Measurements from ENCODE around the gene SH3BP1.

The SH3BP1 gene

GRCh38 chr22:37616201-37617083 lies 23.0 kb upstream of the SH3BP1 start:
- no peak for DNase-seq

GRCh38 chr22:37617431-37617830 lies 22.0 kb upstream of the SH3BP1 start:
- DNase-seq, result no peak

GRCh38 chr22:37618072-37618656 lies 21.3 kb upstream of the SH3BP1 start:
- no peak for DNase-seq

- no peak for DNase-seq
These were observed 20.8 kb upstream of the SH3BP1 start for GRCh38 chr22:37618674-37619073.

- DNase-seq, result no peak
These were observed 19.5 kb upstream of the SH3BP1 start for GRCh38 chr22:37619991-37620390.

GRCh38 chr22:37621352-37621860 lies 18.1 kb upstream of the SH3BP1 start:
- no peak for DNase-seq

GRCh38 chr22:37623075-37624016 lies 16.1 kb upstream of the SH3BP1 start:
- no peak for DNase-seq

- DNase-seq, result no peak
These were observed 15.5 kb upstream of the SH3BP1 start for GRCh38 chr22:37624017-37624365.

GRCh38 chr22:37624876-37625275 lies 14.6 kb upstream of the SH3BP1 start:
- DNase-seq, result no peak

- no peak for DNase-seq
These were observed 13.7 kb upstream of the SH3BP1 start for GRCh38 chr22:37625737-37626136.

DNA sequence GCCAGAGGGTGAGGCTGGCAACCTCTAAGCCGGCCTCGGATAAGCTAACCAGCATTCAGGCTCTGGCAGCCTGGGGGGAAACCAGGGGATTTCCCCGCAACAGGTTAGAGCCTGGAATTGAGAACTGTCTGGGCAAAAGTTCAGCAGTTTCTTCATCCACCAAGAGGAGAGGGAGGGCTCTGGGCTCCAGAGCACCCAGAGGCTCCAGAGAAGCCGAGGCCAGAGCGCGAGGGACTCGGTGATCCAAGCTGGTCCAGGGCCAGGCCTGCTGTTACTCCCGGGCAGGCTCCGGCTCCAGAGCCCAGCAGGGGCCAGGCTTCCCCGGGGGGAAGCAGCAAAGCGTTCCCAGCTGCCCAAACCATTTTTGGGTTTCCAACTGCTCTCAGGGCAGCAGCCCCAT lies 13.3 kb upstream of the SH3BP1 start:
- DNase-seq, result no peak

DNA sequence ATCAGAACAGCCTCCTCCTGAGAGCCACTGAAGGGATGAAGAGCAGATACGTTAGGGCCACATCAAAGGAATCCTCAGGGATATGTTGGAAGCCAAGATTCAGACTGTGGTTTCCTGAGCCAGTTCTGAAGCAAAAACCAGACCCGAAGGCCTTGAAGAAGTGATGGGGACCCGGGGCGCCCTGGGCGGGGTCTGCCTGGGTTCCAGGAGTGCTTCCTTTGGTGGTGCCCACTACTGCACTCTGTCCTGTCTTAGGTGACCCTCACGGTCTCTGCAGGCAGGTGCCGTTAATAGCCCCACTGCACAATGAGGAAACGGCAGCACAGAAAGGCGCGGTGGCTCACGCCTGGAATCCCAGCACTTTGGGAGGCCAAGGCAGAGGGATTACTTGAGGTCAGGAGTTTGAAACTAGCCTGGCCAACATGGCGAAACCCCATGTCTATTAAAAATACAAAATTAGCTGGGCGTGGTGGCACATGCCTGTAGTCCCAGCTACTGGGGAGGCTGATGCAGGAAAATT lies 12.9 kb upstream of the SH3BP1 start:
- no peak for DNase-seq

- no peak for DNase-seq
These were observed 12.3 kb upstream of the SH3BP1 start for GRCh38 chr22:37627121-37627520.

DNA sequence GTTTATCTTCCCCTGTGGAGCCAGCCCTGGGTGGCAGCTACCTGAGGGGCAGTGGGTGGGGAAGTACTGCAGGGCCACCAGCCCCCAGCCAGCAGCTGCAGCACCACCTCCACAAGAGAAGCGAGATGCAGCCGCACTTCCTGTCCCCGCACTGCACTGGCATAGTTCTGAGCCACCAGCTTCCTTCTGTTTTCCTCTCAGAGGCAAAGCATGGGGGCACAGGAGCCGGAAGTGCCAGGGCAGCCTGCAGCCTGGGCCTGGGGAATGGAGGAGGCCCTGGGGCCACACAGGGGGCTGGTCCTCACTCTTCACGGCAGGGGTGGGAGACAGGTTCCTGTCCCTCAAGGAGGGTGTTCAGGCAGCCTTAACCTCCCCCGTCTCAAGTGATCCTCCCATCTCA lies 11.9 kb upstream of the SH3BP1 start:
- no peak for DNase-seq

DNA sequence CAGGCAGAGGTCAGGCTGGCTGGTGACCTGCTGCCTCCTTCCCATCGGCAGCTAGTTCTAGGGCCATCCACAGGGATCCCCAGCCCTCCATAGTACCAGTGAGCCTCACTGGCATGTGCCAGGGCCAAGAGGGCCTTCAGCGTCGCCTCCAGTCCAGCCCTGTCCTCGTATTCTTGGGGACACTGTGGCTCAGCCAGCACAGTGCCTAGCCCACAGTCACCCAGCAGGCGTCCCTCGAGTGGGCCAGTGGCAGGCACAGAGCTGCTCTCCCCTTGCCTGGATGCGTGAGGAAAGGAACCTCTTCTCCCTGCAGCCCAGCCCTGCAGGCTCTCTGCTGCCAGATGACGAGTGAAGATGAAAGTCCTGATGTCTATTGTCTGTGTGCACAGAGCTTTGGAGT lies 10.6 kb upstream of the SH3BP1 start:
- no peak for DNase-seq

- no peak for DNase-seq
These were observed 9.5 kb upstream of the SH3BP1 start for GRCh38 chr22:37629928-37630327.

DNA sequence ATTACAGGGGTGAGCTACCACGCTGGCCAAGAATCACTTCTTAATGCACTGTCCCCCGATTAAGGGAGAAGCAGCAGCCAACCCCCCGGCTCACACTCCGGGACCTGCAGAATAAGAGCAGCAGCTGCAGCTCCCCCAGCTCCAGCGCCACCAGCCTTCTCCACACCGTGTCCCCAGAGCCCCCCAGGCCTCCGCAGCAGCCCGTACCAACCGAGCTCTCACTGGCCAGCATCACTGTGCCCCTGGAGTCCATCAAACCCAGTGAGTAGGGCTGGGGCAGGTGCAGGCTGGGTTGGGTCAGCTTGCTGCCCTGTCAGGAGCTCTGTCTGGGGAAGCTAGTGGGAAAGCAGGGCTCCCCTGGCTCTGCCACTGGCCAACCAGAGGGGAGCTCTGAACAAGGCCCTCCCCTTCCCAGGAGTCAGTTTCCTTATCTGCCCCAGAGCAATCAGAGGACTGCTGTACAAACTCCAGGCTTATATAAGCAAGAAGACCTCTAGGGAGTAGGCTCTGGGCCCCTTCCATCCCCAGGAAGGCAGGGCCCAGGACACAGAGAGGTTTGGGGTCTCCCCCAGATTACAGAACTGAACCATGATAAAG lies 8.5 kb upstream of the SH3BP1 start:
- no peak for DNase-seq

DNA sequence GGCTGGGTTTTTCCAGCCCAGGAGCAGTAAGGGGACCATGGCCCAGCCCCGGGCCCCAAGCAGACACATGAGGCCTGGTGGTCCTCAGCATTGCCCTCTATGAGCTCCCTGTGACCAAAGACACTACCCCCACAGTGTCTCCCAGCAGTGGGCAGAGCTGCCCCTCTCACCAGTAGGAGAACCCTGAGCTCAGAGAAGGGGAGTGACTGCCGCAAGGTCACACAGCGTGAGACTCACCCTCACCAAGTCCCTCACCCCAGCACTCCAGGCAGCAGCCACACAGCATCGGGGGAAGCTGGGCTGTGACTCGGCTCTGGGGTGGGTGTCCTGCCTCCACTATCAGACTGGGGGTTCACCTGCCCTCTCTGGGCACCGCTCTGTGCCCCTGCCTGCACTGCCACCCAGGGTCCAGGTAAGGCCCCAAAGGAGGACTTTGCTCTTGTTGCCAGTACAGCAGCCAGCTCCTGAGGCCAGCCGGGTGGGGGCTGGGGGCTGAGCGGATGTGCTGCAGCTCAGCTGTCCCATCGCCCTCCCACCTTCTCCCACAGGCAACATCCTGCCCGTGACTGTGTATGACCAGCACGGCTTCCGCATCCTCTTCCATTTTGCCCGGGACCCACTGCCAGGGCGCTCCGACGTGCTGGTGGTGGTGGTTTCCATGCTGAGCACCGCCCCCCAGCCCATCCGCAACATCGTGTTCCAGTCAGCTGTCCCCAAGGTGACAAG lies 7.9 kb upstream of the SH3BP1 start:
- no peak for DNase-seq

GRCh38 chr22:37632174-37633088 lies 7.0 kb upstream of the SH3BP1 start:
- no peak for DNase-seq

GRCh38 chr22:37633089-37633624 lies 6.3 kb upstream of the SH3BP1 start:
- DNase-seq, result no peak

Measured in GOT3 (cell line).